Pancreas (tissue), 10 donors: ENCODE results near the gene TDP1. TPM values are rescaled to one million over a fixed set of nuclear protein-coding genes. Genes with fewer than 3 reads are reported as not detected.

ENCODE experiments used
- ATAC-seq, 4 donors: fragments of 200-7000 bp; cut with Tn5 transposase; one replicate each; pipeline versions ENCODE4 v1.8.0 to v1.9.1; 2020; ENCODE audit warnings: mild to moderate bottlenecking in 4 of 4, moderate library complexity in 4 of 4
- DNase-seq, 6 donors: peaks; one replicate each; pipeline ENCODE4 v3.0.0-alpha.2; 2020
- FAIRE-seq: peaks from 2 replicates; lab custom pipeline; 2012; peaks lifted over from hg19 to GRCh38; lab: Jason Lieb, UNC
- H3K27ac ChIP-seq, 4 donors: fragments of 200-600 bp; sonication (generic); 1 replicate in 3 of 4; 2 replicates in 1 of 4; pipeline versions ENCODE4 v1.5.0 to v1.8.0; 2020
- H3K27me3 ChIP-seq, 4 donors: fragments of 200-600 bp; one replicate each; pipeline ENCODE4 v1.8.0; 2021
- H3K36me3 ChIP-seq, 3 donors: fragments of 200-600 bp; sonication (generic) in 1 of 3; one replicate each; pipeline versions ENCODE4 v1.5.0 to v1.8.0; 2020 to 2021
- H3K4me1 ChIP-seq, 3 donors: fragments of 200-600 bp; one replicate each; pipeline ENCODE4 v1.8.0; 2021
- H3K4me3 ChIP-seq, 4 donors: fragments of 200-600 bp; sonication (generic) in 2 of 4; one replicate each; pipeline versions ENCODE4 v1.5.0 to v1.8.0; 2020 to 2021
- H3K9me3 ChIP-seq, 4 donors: fragments of 200-600 bp; one replicate each; pipeline ENCODE4 v1.8.0; 2021
- CTCF ChIP-seq, 4 donors: fragments of 200-600 bp; sonication (generic) in 3 of 4; IDR thresholded peaks; one replicate each; pipeline versions ENCODE4 v1.5.0 to v1.8.0; 2021; ENCODE audit warnings: antibody characterized with exemption in 4 of 4
- WGBS, 2 donors: extraction: QIAGEN DNeasy Blood & Tissue Kit; methylation state at CpG; one replicate each; pipeline ENCODE4 v1.1.7; 2013; 5-methylcytosine and 5-hydroxymethylcytosine counted together
- intact Hi-C, 3 donors: fragments of 100-400 bp; cut with DNase I; formaldehyde crosslinking; loops; one replicate each; pipeline versions ENCODE4 v1.11.1 to v1.14.2; 2022
- polyA plus RNA-seq, 2 donors: library from polyadenylated mRNA; stranded (reverse); fragments of 200-250 nt; gene quantifications; one replicate each; pipeline ENCODE4 v1.2.3, GENCODE V29; 2013
- total RNA-seq, 6 donors: library from RNA; stranded (reverse); fragmentation: NEBNext Ultra II Directional in 4 of 6; extraction: Animal tissue kit (Norgen Biotek cat#: 25700) in 4 of 6; gene quantifications; one replicate each; pipeline versions ENCODE4 v1.2.1 to v1.2.4, GENCODE V29; 2021 to 2023
- donor health status: healthy with polysubstance abuse.
- donor health status: DM: no; HTN: no; CAD: no; lungs with moderate emphysema.
- donor health status: DM: no; HTN: no; CAD: no.
- donor health status: control.
- donor health status: control.
- donor health status: Bipolar disorder and iron deficiency.
- donor health status: DM: yes; HTN: yes; CAD: no.
- donor health status: DM: no; HTN: no; CAD: no.
- donor health status: DM: no; HTN: no; CAD: no.
- donor health status: DM: yes; HTN: yes; CAD: no.

TDP1 gene
- total and polyA plus RNA-seq, 8 donors: 2.2 to 9.5 (median 5.8) TPM

DNA sequence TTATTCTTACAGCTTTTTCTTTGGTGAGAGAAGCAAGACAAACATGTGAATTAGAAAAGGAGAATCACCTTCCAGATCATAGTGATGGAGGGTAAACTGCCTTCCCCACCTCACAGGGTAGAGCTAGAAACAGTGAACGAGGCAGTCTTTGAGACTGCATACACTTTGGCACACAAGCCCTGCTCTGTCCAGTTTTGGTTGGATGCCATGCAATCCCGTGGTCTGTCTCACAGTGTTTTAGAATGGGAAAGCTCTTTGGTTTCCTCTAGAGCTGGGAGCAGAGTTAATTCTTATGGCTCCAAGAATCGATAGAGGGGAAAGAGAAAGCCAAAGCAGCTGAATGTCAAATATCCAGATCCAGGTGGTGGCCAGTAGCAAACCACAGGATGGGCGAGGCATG, 21.9 kb downstream of the TDP1 start:
- Histone ChIP-seq H3K9me3 (no peaks in the 10 kb centered on the region), H3K4me3 (no peak overlapping the region), H3K27ac (no peak overlapping the region), H3K27me3 (no peaks in the 10 kb centered on the region), H3K36me3 (peaks cover 0 to 5% (median 0%) of the 10 kb centered on the region in 3 donors), H3K4me1 (no peaks in the 10 kb centered on the region)
- ATAC-seq (no peak), DNase-seq (no peak), FAIRE-seq (no peak)
- intact Hi-C loops: loop anchor here in 2 of 3 donors (10.0 kb wide), 1 partner anchor 257 kb away; no protein-coding TSS in a partner anchor
- 91% methylated on average over 4 of the region's 4 CpGs for WGBS, 2 donors
- no peak for TF ChIP-seq CTCF (IDR thresholded peaks at IDR 0.05)

DNA sequence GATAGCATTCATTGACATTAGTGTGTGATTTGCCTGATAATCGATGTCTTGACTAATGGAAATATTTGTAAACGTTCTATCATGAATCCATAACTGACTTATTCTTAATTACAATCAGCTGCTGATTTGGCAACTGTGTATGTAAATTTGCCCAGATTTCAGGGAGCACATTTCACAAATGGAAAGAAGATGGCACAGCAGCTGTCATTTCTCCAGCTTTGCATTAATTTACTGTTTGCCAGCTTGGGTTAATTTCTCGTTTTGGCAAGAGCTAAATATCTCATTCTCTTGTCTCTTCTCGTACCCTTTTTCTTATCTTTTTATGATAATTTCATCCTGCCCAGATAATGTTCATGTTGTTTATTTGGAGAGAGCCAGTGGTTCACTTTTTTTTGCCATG, 22.9 kb downstream of the TDP1 start:
- no peak for FAIRE-seq
- Histone ChIP-seq H3K9me3 (no peaks in the 10 kb centered on the region), H3K36me3 (peaks cover 0 to 5% (median 0%) of the 10 kb centered on the region in 3 donors), H3K27me3 (no peaks in the 10 kb centered on the region), H3K4me1 (no peaks in the 10 kb centered on the region), H3K4me3 (no peak overlapping the region), H3K27ac (no peak overlapping the region)
- no peak for DNase-seq
- 60 to 62% methylated on average over 4 of the region's 4 CpGs for WGBS, 2 donors
- intact Hi-C loops: loop anchor here in 2 of 3 donors (10.0 kb wide), 1 partner anchor 256 kb away; no protein-coding TSS in a partner anchor
- ATAC-seq: no peak
- no peak for TF ChIP-seq CTCF (IDR thresholded peaks at IDR 0.05)

- no peak overlapping the region for H3K4me3 ChIP-seq
- H3K36me3 ChIP-seq: peaks cover 0 to 14% (median 5%) of the 10 kb centered on the region in 3 donors
- TF ChIP-seq CTCF (IDR thresholded peaks at IDR 0.05): no peak
- 90 to 91% methylated on average over 2 of the region's 2 CpGs for WGBS, 2 donors
- no peak overlapping the region for H3K27ac ChIP-seq
- H3K27me3 ChIP-seq: no peaks in the 10 kb centered on the region
- no peaks in the 10 kb centered on the region for H3K9me3 ChIP-seq
- ATAC-seq (no peak), FAIRE-seq (no peak), DNase-seq (no peak)
- intact Hi-C loops: no loop called here
- H3K4me1 ChIP-seq: no peaks in the 10 kb centered on the region
These were observed 27.6 kb downstream of the TDP1 start for GRCh38 chr14:89983375-89983774.

- no peaks in the 10 kb centered on the region for H3K27me3 ChIP-seq
- no peak for TF ChIP-seq CTCF (IDR thresholded peaks at IDR 0.05)
- ATAC-seq: no peak
- intact Hi-C loops: no loop called here
- H3K9me3 ChIP-seq: no peaks in the 10 kb centered on the region
- no peak overlapping the region for H3K27ac ChIP-seq
- H3K4me1 ChIP-seq: no peaks in the 10 kb centered on the region
- DNase-seq: no peak
- peaks cover 0 to 22% (median 2%) of the 10 kb centered on the region in 3 donors for H3K36me3 ChIP-seq
- FAIRE-seq: no peak
- WGBS, 2 donors: 80 to 82% methylated on average over 5 of the region's 5 CpGs
- H3K4me3 ChIP-seq: no peak overlapping the region
These were observed 30.9 kb downstream of the TDP1 start for GRCh38 chr14:89986462-89987160.

DNA sequence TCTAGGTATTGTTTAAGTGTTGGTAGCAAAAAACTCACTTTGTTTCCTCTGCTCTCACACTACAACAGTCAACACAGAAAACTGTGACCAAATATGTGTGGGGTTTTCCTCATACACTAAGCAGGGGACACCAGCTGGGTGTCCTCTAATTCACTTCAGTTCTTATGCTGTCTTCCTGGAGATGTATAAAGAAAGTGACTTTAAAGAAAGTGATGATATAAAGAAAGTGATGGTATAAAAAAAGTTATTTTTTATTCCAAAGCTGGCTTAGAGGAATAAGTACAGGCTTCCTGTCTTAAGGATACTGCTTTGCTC, 31.4 kb downstream of the TDP1 start:
- intact Hi-C loops: no loop called here

More for the DNA sequence above, 31.4 kb downstream of the TDP1 start:
- no peak for FAIRE-seq
- no peak overlapping the region for H3K27ac ChIP-seq
- DNase-seq: no peak
- H3K36me3 ChIP-seq: peaks cover 0 to 22% (median 0%) of the 10 kb centered on the region in 3 donors
- no peaks in the 10 kb centered on the region for H3K4me1 ChIP-seq
- H3K9me3 ChIP-seq: no peaks in the 10 kb centered on the region
- ATAC-seq: no peak
- H3K27me3 ChIP-seq: no peaks in the 10 kb centered on the region
- no peak for TF ChIP-seq CTCF (IDR thresholded peaks at IDR 0.05)
- H3K4me3 ChIP-seq: no peak overlapping the region
